ENCODE results near the gene PCNX2.

DNA sequence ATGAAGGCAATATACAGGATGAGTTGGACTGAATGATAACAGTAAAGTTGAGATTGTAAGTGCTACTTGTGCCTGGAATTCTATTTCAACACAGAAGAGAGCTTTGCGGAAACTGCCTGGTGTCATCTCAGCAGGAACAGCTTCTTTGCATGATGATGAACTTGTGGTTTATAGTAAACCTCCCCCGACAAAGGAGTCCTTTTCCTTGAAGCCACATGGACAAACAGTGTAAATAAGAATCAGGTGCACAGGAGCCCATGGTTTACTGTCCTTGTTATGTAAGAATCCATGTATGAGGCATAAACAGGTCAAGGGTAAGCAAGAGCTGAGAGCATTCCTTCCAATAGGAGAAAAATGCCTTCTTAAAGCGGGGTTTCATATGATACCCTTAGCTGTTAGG, 66.2 kb downstream of the PCNX2 start:
- TF ChIP-seq, protein P1, sequence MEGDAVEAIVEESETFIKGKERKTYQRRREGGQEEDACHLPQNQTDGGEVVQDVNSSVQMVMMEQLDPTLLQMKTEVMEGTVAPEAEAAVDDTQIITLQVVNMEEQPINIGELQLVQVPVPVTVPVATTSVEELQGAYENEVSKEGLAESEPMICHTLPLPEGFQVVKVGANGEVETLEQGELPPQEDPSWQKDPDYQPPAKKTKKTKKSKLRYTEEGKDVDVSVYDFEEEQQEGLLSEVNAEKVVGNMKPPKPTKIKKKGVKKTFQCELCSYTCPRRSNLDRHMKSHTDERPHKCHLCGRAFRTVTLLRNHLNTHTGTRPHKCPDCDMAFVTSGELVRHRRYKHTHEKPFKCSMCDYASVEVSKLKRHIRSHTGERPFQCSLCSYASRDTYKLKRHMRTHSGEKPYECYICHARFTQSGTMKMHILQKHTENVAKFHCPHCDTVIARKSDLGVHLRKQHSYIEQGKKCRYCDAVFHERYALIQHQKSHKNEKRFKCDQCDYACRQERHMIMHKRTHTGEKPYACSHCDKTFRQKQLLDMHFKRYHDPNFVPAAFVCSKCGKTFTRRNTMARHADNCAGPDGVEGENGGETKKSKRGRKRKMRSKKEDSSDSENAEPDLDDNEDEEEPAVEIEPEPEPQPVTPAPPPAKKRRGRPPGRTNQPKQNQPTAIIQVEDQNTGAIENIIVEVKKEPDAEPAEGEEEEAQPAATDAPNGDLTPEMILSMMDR (IDR thresholded peaks at IDR 0.05) = no peak
- TF ChIP-seq POLR2A (IDR thresholded peaks at IDR 0.05) = no peak

Measured in body of pancreas (tissue), 4 donors.